ENCODE measurements around the gene OR10J1.

Gene OR10J1

DNA sequence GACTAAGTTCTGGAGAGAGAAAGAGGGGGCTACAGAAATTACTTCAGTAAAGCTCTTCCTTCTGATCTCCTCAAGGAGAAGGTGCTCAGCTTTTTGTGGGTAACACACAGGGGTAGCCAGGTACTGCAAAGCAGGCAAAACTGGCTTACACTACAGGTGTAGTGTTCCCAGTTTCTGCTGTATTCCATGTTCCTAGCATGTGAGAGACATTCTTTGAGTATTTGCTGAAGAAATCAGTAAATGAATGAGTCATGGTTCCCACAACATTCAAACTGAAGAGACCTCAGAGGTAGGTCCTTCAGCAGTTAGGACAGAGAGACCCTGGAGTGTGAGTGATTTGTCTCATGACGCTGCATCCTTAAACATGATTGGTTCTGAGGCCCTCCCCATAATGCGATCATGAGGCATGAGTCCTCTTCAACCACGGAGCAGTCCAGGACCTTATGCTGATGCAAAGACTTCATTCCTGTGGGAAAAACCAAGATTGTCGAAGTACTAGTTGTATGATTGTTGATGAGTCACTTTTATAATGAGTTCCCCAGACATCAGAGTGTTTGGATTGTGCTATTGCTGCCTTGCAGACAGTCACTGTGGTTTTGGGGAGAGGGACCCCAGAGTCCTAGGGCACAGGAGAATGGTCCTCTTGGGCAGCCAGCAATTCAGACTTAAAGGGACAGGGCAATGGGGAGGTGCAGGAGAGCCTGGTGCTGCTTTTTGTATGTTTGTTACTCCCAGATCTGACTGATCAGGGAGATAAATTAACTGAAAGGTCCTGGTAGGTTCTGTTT, 10.3 kb upstream of the OR10J1 start:
- no peaks in the 10 kb centered on the region for H3K9me3 ChIP-seq
- H3K36me3 ChIP-seq: no peaks in the 10 kb centered on the region
- TF ChIP-seq, protein P1, sequence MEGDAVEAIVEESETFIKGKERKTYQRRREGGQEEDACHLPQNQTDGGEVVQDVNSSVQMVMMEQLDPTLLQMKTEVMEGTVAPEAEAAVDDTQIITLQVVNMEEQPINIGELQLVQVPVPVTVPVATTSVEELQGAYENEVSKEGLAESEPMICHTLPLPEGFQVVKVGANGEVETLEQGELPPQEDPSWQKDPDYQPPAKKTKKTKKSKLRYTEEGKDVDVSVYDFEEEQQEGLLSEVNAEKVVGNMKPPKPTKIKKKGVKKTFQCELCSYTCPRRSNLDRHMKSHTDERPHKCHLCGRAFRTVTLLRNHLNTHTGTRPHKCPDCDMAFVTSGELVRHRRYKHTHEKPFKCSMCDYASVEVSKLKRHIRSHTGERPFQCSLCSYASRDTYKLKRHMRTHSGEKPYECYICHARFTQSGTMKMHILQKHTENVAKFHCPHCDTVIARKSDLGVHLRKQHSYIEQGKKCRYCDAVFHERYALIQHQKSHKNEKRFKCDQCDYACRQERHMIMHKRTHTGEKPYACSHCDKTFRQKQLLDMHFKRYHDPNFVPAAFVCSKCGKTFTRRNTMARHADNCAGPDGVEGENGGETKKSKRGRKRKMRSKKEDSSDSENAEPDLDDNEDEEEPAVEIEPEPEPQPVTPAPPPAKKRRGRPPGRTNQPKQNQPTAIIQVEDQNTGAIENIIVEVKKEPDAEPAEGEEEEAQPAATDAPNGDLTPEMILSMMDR (IDR thresholded peaks at IDR 0.05): no peak
- H3K27me3 ChIP-seq: no peaks in the 10 kb centered on the region
- H3K27ac ChIP-seq: no peak overlapping the region
- H3K4me3 ChIP-seq (ENCODE audit: low read depth in 1 of 2, low read length in 1 of 2): no peak overlapping the region
- no peaks in the 10 kb centered on the region for H3K4me1 ChIP-seq (ENCODE audit: control insufficient read depth in 1 of 2, insufficient read depth in 1 of 2, low read depth in 1 of 2, low read length in 1 of 2)

- no peaks in the 10 kb centered on the region for H3K36me3 ChIP-seq
- no peaks in the 10 kb centered on the region for H3K4me1 ChIP-seq (ENCODE audit: control insufficient read depth in 1 of 2, insufficient read depth in 1 of 2, low read depth in 1 of 2, low read length in 1 of 2)
- no peak overlapping the region for H3K4me3 ChIP-seq (ENCODE audit: low read depth in 1 of 2, low read length in 1 of 2)
- H3K9me3 ChIP-seq: no peaks in the 10 kb centered on the region
- TF ChIP-seq, protein P1 (IDR thresholded peaks at IDR 0.05): no peak
- H3K27ac ChIP-seq: no peak overlapping the region
- no peaks in the 10 kb centered on the region for H3K27me3 ChIP-seq
Measured at GRCh38 chr1:159430985-159431384, 8.5 kb upstream of the OR10J1 start.

DNA sequence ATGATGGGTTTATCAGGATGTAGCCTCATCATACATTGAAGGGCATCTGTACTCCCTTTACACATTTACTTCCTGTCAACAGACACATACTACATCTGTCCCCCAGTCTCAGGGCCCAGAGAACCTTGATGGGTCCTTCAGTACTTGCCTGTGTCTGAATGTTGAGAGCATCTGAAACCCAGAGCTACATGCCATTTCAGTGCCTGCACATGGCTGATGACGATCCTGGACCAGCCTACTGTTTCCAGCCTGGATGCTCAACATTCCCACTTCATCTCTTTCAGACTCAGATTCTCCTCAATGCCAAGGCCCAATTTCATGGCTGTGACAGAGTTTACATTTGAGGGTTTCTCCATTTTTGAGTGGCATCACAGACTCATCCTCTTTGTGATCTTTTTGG, 7.6 kb upstream of the OR10J1 start, which contains the start of gene OR10J4:
Gene OR10J4, plus strand, starts transcription at position 301 of the 400 bp plus-strand sequence.
- Histone ChIP-seq H3K4me1 (ENCODE audit: control insufficient read depth in 1 of 2, insufficient read depth in 1 of 2, low read depth in 1 of 2, low read length in 1 of 2) (no peaks in the 10 kb centered on the region), H3K27me3 (no peaks in the 10 kb centered on the region), H3K9me3 (no peaks in the 10 kb centered on the region), H3K36me3 (no peaks in the 10 kb centered on the region), H3K4me3 (ENCODE audit: low read depth in 1 of 2, low read length in 1 of 2) (no peak within 1 kb of the TSS), H3K27ac (no peak within 1 kb of the TSS)
- TF ChIP-seq, protein P1 (IDR thresholded peaks at IDR 0.05): no peak

DNA sequence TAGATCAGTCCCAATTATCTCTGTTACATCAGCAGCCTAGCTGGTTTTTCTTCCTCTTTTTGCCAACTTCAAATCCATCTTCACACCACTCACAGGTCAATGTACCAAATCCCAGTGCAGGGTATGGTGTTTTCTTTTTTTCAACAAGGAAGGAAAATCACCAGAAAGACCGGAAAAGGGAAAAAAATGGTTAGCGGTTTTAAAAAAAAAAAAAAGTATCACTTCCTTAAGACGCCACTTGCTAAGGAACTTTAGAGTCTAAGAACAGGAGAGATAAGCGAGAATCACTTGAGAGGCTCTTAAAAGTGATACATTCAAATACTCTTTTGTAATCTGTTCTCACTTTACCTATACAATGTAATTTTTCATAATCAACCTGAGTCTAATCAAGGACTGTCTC, 3.1 kb upstream of the OR10J1 start:
- TF ChIP-seq, protein P1 (IDR thresholded peaks at IDR 0.05): no peak
- Histone ChIP-seq H3K9me3 (no peaks in the 10 kb centered on the region), H3K4me1 (ENCODE audit: control insufficient read depth in 1 of 2, insufficient read depth in 1 of 2, low read depth in 1 of 2, low read length in 1 of 2) (no peaks in the 10 kb centered on the region)

DNA sequence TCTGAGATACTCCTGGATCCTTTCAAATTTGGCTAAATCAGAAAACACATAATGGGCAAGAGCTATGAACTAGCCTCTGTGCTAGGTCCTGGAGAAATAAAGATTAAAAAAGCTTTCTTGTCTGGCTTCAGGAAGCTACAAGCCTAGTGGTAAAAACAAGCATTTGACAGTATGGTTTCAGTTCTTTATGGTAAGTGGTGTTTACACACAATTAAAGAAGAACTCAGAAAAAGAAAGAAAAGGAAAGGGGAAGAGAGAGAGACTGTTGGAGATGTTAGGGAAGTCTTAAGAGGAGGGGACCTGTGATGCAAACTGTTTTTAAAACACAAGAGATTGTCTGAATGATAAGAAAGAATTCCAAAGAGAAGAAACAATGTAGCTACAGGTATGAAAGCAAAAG, 1.8 kb downstream of the OR10J1 start:
- Histone ChIP-seq H3K4me3 (ENCODE audit: low read depth in 1 of 2, low read length in 1 of 2) (no peak overlapping the region), H3K36me3 (no peaks in the 10 kb centered on the region), H3K27me3 (no peaks in the 10 kb centered on the region), H3K27ac (no peak overlapping the region), H3K9me3 (no peaks in the 10 kb centered on the region), H3K4me1 (ENCODE audit: control insufficient read depth in 1 of 2, insufficient read depth in 1 of 2, low read depth in 1 of 2, low read length in 1 of 2) (no peaks in the 10 kb centered on the region)
- TF ChIP-seq, protein P1 (IDR thresholded peaks at IDR 0.05): no peak

More for the DNA sequence above, 3.1 kb upstream of the OR10J1 start:
- no peaks in the 10 kb centered on the region for H3K27me3 ChIP-seq
- no peaks in the 10 kb centered on the region for H3K36me3 ChIP-seq
- no peak overlapping the region for H3K4me3 ChIP-seq (ENCODE audit: low read depth in 1 of 2, low read length in 1 of 2)
- H3K27ac ChIP-seq: no peak overlapping the region
